CD8-positive, alpha-beta memory T cell (primary cell): Measurements from ENCODE around the gene ZNF546. TPM values are rescaled to one million over a fixed set of nuclear protein-coding genes. Genes with fewer than 3 reads are reported as not detected.

ENCODE experiments used
- CTCF ChIA-PET: fragments of 350-600 bp; sonication (Branson Sonifier 250); formaldehyde crosslinking; loops from one replicate; lab custom pipeline; 2021; ENCODE audit warnings: antibody characterized with exemption; lab: Charles Lee
- POLR2A ChIA-PET: fragments of 350-600 bp; sonication (Branson Sonifier 250); formaldehyde crosslinking; loops from one replicate; lab custom pipeline; 2021; ENCODE audit warnings: antibody characterized with exemption; lab: Charles Lee
- DNase-seq, 5 donors: peaks; one replicate each; pipeline versions ENCODE4 v3.0.0 to v3.0.0-alpha.2; 2020 to 2022; ENCODE audit warnings: mixed read lengths in 1 of 5
- H3K27ac ChIP-seq: one replicate; pipeline ENCODE4 v1.7.0; 2013; ENCODE audit warnings: low read depth, mild to moderate bottlenecking, low read length, moderate library complexity
- H3K27me3 ChIP-seq: 2 replicates; pipeline ENCODE4 v1.7.0; 2013; ENCODE audit warnings: low read length, mild to moderate bottlenecking; ENCODE audit not compliant: insufficient read depth, poor library complexity, severe bottlenecking
- H3K36me3 ChIP-seq: 2 replicates; pipeline ENCODE4 v1.7.0; 2013; ENCODE audit warnings: mild to moderate bottlenecking, low read length, moderate library complexity; ENCODE audit not compliant: insufficient read depth
- H3K4me1 ChIP-seq: 2 replicates; pipeline ENCODE4 v1.7.0; 2013; ENCODE audit warnings: mild to moderate bottlenecking, low read length, moderate library complexity; ENCODE audit not compliant: insufficient read depth
- H3K4me3 ChIP-seq: 2 replicates; pipeline ENCODE4 v1.7.0; 2013; ENCODE audit warnings: mild to moderate bottlenecking, low read length
- H3K9me3 ChIP-seq: 2 replicates; pipeline ENCODE4 v1.7.0; 2013; ENCODE audit warnings: mild to moderate bottlenecking, low read length
- H3K27ac Mint-ChIP-seq, 8 donors: one replicate each; pipeline ENCODE4 v1.8.0; 2020 to 2021; ENCODE audit warnings: mixed read lengths in 8 of 8, mild to moderate bottlenecking in 6 of 8, inconsistent platforms in 3 of 8, moderate library complexity in 3 of 8
- H3K27me3 Mint-ChIP-seq, 2 donors: one replicate each; pipeline ENCODE4 v1.8.0; 2020 to 2021; ENCODE audit warnings: mixed read lengths in 2 of 2, mild to moderate bottlenecking in 1 of 2, moderate library complexity in 1 of 2
- H3K36me3 Mint-ChIP-seq, 3 donors: one replicate each; pipeline ENCODE4 v1.8.0; 2020 to 2021; ENCODE audit warnings: mixed read lengths in 3 of 3, inconsistent platforms in 1 of 3, mild to moderate bottlenecking in 1 of 3
- H3K4me1 Mint-ChIP-seq, 3 donors: one replicate each; pipeline ENCODE4 v1.8.0; 2020 to 2021; ENCODE audit warnings: mixed read lengths in 3 of 3, inconsistent platforms in 1 of 3, mild to moderate bottlenecking in 1 of 3
- H3K4me3 Mint-ChIP-seq, 7 donors: one replicate each; pipeline ENCODE4 v1.8.0; 2020 to 2021; ENCODE audit warnings: mixed read lengths in 7 of 7, mild to moderate bottlenecking in 6 of 7, moderate library complexity in 4 of 7, inconsistent platforms in 2 of 7
- H3K9me3 Mint-ChIP-seq, 5 donors: one replicate each; pipeline ENCODE4 v1.8.0; 2020 to 2022; ENCODE audit warnings: mixed read lengths in 5 of 5, mild to moderate bottlenecking in 3 of 5, moderate library complexity in 2 of 5, inconsistent platforms in 1 of 5
- polyA plus RNA-seq: library from polyadenylated mRNA; unstranded; fragments of 300-500 nt; fragmentation: Illumina TruSeq; gene quantifications from one replicate; pipeline ENCODE4 v1.2.3, GENCODE V29; 2021
- total RNA-seq, 2 experiments: library from RNA; stranded (reverse); gene quantifications; one replicate each; pipeline ENCODE4 v1.2.3, GENCODE V29; 2021

Gene ZNF546
- total and polyA plus RNA-seq, 3 experiments from 2014 or later, result 4.8 to 6.6 (median 5.0) TPM

DNA sequence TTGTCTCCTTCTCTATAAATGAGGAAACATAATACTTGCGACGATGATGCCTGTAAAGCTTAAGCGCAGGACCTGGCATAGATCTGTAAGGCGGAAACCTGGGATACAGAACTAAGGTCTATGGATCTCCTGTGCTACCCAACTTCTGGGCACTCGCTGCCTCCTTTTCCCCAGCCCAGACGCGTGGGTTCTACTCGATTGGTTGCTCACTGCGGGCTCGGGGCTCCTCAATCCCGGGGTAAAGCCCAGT is 26.5 kb upstream of the ZNF546 start:
- Histone ChIP-seq H3K27ac (peak overlapping the region; percentile 96), H3K36me3 (peaks cover 20% of the 10 kb centered on the region), H3K4me3 (peak overlapping the region; percentile 72), H3K4me1 (peaks cover 32% of the 10 kb centered on the region), H3K27me3 (no peaks in the 10 kb centered on the region), H3K9me3 (no peaks in the 10 kb centered on the region)
- H3K9me3 Mint-ChIP-seq, result peaks cover 0 to 1% (median 0%) of the 10 kb centered on the region in 5 donors
- H3K36me3 Mint-ChIP-seq, result peaks cover 6 to 45% (median 16%) of the 10 kb centered on the region in 3 donors
- H3K27ac Mint-ChIP-seq, result peak overlapping the region; percentile 93 to 100 (median 98)
- ChIA-PET POLR2A (interaction anchor here (0.5 to 2.2 kb wide), 13 partner anchors 9 to 1905 kb away, joined by 3 to 28 read pairs (median 7); partner anchors contain the start of genes DYRK1B, FBL, ZNF546 and ZNF780A), CTCF (interaction anchor here (0.9 to 3.7 kb wide), 40 partner anchors 9 to 203 kb away, joined by 3 to 79 read pairs (median 9); partner anchors contain the start of genes DYRK1B, FBL, FCGBP and ZNF546)
- H3K4me3 Mint-ChIP-seq, result peak overlapping the region; percentile 91 to 99 (median 95)
- no peaks in the 10 kb centered on the region for H3K27me3 Mint-ChIP-seq
- no peak for DNase-seq
- H3K4me1 Mint-ChIP-seq, result peaks cover 43 to 64% (median 51%) of the 10 kb centered on the region in 3 donors

DNA sequence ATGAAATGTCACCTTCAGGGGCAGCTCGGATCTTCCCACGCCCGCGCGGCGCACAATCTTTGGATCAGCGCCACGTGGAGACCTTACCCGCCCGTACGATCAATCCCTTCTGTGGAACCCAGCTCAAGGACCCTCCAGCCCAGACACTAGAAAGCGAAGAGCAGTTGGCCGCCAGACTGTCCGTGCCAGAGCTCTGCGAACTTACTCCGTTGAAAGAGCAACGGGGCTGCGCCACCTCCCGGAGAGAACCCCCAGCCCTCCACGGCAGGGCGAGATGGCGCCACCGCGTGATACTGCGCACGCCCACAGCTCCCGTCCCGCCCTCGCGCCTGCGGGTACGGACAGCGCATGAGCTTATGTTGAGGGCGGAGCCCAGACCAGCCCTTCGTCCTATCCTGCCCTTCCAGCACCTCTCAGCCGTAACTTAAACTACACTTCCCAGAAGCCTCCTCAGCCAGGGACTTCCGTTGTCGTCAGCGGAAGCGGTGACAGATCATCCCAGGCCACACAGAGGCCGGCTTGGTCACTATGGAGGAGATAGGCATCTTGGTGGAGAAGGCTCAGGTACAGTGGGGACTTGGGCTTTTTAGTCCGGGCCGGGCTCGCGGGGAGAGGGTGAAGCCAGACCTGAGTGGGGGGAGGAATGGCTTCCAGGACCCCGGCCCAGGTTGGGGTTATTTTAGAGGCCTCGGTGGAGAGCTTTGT is 26.0 kb upstream of the ZNF546 start, which contains the start of gene PSMC4:
PSMC4 (plus strand) TSS at position 491 of the 705 bp plus-strand sequence; CDS start at position 529, 38 bp downstream.
- Mint-ChIP-seq H3K36me3 (peaks cover 10 to 50% (median 20%) of the 10 kb centered on the region in 3 donors), H3K4me1 (peaks cover 47 to 68% (median 51%) of the 10 kb centered on the region in 3 donors), H3K4me3 (peak within 1 kb of the TSS; percentile 91 to 99 (median 95)), H3K9me3 (peaks cover 0 to 1% (median 0%) of the 10 kb centered on the region in 5 donors), H3K27ac (peak within 1 kb of the TSS; percentile 93 to 100 (median 98)), H3K27me3 (no peaks in the 10 kb centered on the region)
- peaks cover 32% of the 10 kb centered on the region for H3K4me1 ChIP-seq
- POLR2A ChIA-PET, result interaction anchor here (0.8 to 2.2 kb wide), 14 partner anchors 9 to 204 kb away, joined by 3 to 28 read pairs (median 6); partner anchors contain the start of genes DYRK1B, FBL, ZNF546 and ZNF780A
- no peaks in the 10 kb centered on the region for H3K27me3 ChIP-seq
- CTCF ChIA-PET, result interaction anchor here (0.7 to 3.7 kb wide), 42 partner anchors 10 to 203 kb away, joined by 3 to 79 read pairs (median 9); partner anchors contain the start of genes DYRK1B, FBL, FCGBP and ZNF546
- peak within 1 kb of the TSS; percentile 96 for H3K27ac ChIP-seq
- no peaks in the 10 kb centered on the region for H3K9me3 ChIP-seq
- H3K36me3 ChIP-seq, result peaks cover 25% of the 10 kb centered on the region
- H3K4me3 ChIP-seq, result peak within 1 kb of the TSS; percentile 84
- DNase-seq, result peak; percentile 97 to 99 (median 98)

DNA sequence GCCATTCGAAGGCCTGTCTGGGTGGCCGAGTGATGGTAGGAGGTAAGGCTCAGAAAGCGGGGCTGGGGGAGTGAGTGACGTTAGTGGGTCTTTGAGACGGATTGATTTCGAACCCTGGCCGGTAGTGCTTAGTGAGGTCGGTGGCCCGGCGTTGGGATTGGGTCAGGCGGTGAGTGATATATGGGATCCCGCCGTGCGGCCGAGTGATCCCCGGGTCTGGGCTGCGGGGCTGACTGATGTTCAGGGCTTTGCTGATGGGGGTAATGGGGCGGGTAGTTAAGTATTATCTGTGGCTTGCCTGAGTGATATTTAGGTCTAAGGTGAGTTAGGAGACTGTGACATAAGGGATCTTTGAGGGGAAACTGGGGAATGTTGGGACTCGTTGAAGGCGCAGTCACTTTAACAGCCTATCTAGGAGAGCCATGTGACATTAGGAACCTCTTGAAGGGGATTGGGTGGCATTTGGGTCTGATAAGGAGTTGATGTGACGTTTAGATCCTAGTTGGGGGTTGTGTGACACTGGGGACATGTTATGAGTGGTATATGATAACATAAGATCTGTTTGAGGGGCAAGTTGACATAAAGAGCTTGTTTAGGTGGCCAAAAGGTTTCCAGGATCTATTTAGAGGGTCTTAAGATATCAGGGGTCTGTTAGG is 25.4 kb upstream of the ZNF546 start:
- H3K4me1 ChIP-seq, result peaks cover 32% of the 10 kb centered on the region
- Mint-ChIP-seq H3K36me3 (peaks cover 10 to 54% (median 20%) of the 10 kb centered on the region in 3 donors), H3K4me3 (peak overlapping the region; percentile 91 to 99 (median 95)), H3K27ac (peak overlapping the region; percentile 93 to 100 (median 98)), H3K4me1 (peaks cover 47 to 68% (median 51%) of the 10 kb centered on the region in 3 donors), H3K27me3 (no peaks in the 10 kb centered on the region), H3K9me3 (peaks cover 0 to 1% (median 0%) of the 10 kb centered on the region in 5 donors)
- POLR2A ChIA-PET, result interaction anchor here (0.8 to 2.2 kb wide), 8 partner anchors 18 to 205 kb away, joined by 3 to 28 read pairs (median 10); partner anchors contain the start of genes DYRK1B, ZNF546 and ZNF780A
- no peaks in the 10 kb centered on the region for H3K27me3 ChIP-seq
- no peaks in the 10 kb centered on the region for H3K9me3 ChIP-seq
- no peak for DNase-seq
- peak overlapping the region; percentile 84 for H3K4me3 ChIP-seq
- CTCF ChIA-PET, result interaction anchor here (0.7 to 3.7 kb wide), 35 partner anchors 10 to 194 kb away, joined by 3 to 79 read pairs (median 10); partner anchors contain the start of genes DYRK1B, FBL, FCGBP and ZNF546
- H3K36me3 ChIP-seq, result peaks cover 25% of the 10 kb centered on the region
- peak overlapping the region; percentile 96 for H3K27ac ChIP-seq

DNA sequence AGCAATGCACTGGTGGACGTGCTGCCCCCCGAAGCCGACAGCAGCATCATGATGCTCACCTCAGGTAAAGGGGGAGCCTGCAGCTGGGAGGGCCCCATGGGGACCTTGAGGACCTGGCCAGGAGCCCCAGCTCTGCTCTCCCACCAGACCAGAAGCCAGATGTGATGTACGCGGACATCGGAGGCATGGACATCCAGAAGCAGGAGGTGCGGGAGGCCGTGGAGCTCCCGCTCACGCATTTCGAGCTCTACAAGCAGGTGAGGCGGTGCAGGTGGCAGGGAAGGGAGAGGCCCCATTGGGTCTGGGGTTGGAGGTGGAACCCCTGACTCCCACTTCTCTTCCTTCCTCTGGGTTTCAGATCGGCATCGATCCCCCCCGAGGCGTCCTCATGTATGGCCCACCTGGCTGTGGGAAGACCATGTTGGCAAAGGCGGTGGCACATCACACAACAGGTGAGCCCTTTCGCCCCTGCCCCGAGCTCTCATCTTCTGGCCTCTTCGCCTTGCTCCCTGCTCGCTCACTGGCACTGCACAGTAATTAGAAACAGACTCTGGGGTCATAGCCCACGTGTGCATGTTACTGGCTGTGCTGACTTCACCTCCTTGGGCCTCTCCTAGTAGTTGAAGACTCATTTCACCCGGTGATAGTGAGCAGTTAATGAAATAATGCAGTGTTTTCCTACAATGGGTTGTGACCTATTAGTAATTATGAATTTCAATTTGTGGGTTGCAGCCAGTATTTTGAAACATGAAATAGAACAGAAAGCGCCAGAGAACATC is 22.3 kb upstream of the ZNF546 start:
- peaks cover 0 to 1% of the 10 kb centered on the region in 2 donors for H3K27me3 Mint-ChIP-seq
- H3K9me3 Mint-ChIP-seq, result no peaks in the 10 kb centered on the region
- CTCF ChIA-PET, result no interaction called here
- H3K4me3 Mint-ChIP-seq, result peak overlapping the region in 1 of 7 donors; percentile 56
- Histone ChIP-seq H3K27me3 (no peaks in the 10 kb centered on the region), H3K9me3 (no peaks in the 10 kb centered on the region), H3K4me3 (no peak overlapping the region), H3K4me1 (peaks cover 19% of the 10 kb centered on the region), H3K27ac (no peak overlapping the region), H3K36me3 (peaks cover 36% of the 10 kb centered on the region)
- no peak for DNase-seq
- peak overlapping the region in 3 of 8 donors; percentile 12 to 72 (median 65) for H3K27ac Mint-ChIP-seq
- H3K36me3 Mint-ChIP-seq, result peaks cover 10 to 80% (median 26%) of the 10 kb centered on the region in 3 donors
- H3K4me1 Mint-ChIP-seq, result peaks cover 34 to 50% (median 36%) of the 10 kb centered on the region in 3 donors
- POLR2A ChIA-PET, result no interaction called here

DNA sequence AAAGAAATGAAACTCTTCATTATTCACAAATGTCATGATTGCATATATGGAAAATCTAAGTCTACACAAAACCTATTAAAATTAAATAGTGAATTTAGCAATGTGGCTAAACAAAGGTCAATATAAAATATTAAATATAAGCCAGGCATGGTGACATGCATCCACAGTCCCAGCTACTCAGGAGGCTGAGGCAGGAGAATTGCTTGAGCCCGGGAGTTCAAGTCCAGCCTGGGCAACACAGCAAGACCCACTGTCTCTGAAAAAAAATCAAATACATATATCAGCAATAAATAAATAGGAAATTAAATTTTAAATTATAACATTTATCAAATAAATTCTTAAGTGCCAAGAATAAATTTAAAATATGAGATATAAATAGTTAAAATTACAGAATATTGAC is 14.0 kb upstream of the ZNF546 start:
- peaks cover 26 to 75% (median 53%) of the 10 kb centered on the region in 3 donors for H3K36me3 Mint-ChIP-seq
- Histone ChIP-seq H3K36me3 (peaks cover 32% of the 10 kb centered on the region), H3K4me3 (no peak overlapping the region), H3K9me3 (peaks cover 17% of the 10 kb centered on the region), H3K27me3 (no peaks in the 10 kb centered on the region), H3K4me1 (no peaks in the 10 kb centered on the region), H3K27ac (no peak overlapping the region)
- DNase-seq, result no peak
- no peak overlapping the region for H3K27ac Mint-ChIP-seq
- H3K9me3 Mint-ChIP-seq, result peaks cover 15 to 38% (median 30%) of the 10 kb centered on the region in 5 donors
- ChIA-PET POLR2A (no interaction called here), CTCF (no interaction called here)
- H3K4me3 Mint-ChIP-seq, result no peak overlapping the region
- peaks cover 8 to 15% (median 14%) of the 10 kb centered on the region in 3 donors for H3K4me1 Mint-ChIP-seq
- H3K27me3 Mint-ChIP-seq, result peaks cover 0 to 1% of the 10 kb centered on the region in 2 donors

DNA sequence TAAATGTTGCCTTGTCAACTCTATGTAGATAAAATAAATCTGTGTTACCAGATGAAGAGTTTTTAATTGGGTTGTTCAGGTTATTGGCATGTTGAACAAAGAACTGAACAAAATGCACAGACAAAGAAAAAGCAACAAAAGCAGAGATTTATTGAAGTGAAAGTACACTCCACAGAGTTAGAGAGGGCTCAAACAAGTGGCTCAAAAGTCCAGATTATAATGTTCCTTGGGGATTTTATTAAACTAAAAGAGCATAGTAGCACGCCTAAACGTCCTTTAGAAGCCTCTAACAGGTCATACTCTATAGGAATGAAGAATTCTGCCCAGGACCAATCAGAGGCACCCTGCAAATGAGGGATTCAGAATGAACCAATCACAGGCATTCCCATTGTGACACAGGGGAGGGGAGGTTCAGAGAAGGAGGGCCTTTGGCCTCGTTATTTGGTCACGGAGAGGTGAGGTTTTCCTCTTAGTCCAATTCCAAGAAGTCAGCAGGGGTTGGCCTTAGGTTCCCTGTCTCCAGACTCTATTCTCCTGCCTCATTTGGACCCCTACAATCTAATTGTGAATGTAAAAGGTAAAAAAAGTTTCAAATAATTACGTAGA is 13.1 kb upstream of the ZNF546 start:
- ChIA-PET CTCF (interaction anchor here (0.8 to 2.6 kb wide), 2 partner anchors 13 to 217 kb away, joined by 3 to 9 read pairs; partner anchors contain the start of gene PSMC4), POLR2A (no interaction called here)
- peaks cover 17% of the 10 kb centered on the region for H3K9me3 ChIP-seq
- Mint-ChIP-seq H3K36me3 (peaks cover 24 to 71% (median 58%) of the 10 kb centered on the region in 3 donors), H3K9me3 (peaks cover 15 to 39% (median 32%) of the 10 kb centered on the region in 5 donors), H3K27me3 (peaks cover 0 to under 1% of the 10 kb centered on the region in 2 donors), H3K27ac (no peak overlapping the region), H3K4me1 (peaks cover 9 to 16% (median 15%) of the 10 kb centered on the region in 3 donors), H3K4me3 (no peak overlapping the region)
- H3K27me3 ChIP-seq, result no peaks in the 10 kb centered on the region
- H3K4me3 ChIP-seq, result no peak overlapping the region
- no peaks in the 10 kb centered on the region for H3K4me1 ChIP-seq
- peaks cover 26% of the 10 kb centered on the region for H3K36me3 ChIP-seq
- H3K27ac ChIP-seq, result no peak overlapping the region
- DNase-seq, result no peak

DNA sequence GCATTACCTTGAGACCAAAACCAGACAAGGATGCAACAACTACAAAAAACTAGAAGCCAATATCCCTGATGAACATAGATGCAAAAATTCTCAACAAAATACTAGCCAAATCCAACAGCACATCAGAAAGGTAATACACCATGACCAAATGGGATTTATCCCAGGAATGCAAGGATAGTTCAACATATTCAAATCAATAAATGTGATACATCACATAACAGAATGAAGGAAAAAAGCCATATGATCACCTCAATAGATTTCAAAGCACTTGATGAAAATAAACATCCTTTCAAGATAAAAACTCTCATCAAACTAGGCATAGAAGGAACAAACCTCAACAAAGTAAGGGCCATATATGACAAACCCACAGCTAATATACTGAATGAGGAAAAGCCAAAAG is 10.2 kb upstream of the ZNF546 start:
- Mint-ChIP-seq H3K36me3 (peaks cover 19 to 49% (median 45%) of the 10 kb centered on the region in 3 donors), H3K27me3 (no peaks in the 10 kb centered on the region), H3K4me3 (no peak overlapping the region), H3K4me1 (peaks cover 21 to 38% (median 37%) of the 10 kb centered on the region in 3 donors), H3K27ac (no peak overlapping the region), H3K9me3 (peaks cover 15 to 40% (median 32%) of the 10 kb centered on the region in 5 donors)
- no peak overlapping the region for H3K27ac ChIP-seq
- peaks cover 8% of the 10 kb centered on the region for H3K36me3 ChIP-seq
- POLR2A ChIA-PET, result no interaction called here
- CTCF ChIA-PET, result no interaction called here
- H3K9me3 ChIP-seq, result peaks cover 17% of the 10 kb centered on the region
- no peaks in the 10 kb centered on the region for H3K27me3 ChIP-seq
- H3K4me1 ChIP-seq, result peaks cover 4% of the 10 kb centered on the region
- no peak for DNase-seq
- H3K4me3 ChIP-seq, result no peak overlapping the region
